SU-DHL-6 (cell line): ENCODE data around the gene RNF223.

Experiments
- CTCF ChIP-seq: fragments of 200-600 bp; sonication (generic); IDR thresholded peaks from one replicate; pipeline ENCODE4 v1.5.1; 2017; ENCODE audit warnings: antibody characterized with exemption, mild to moderate bottlenecking, low read length, moderate library complexity; ENCODE audit not compliant: insufficient read depth, poor library complexity, severe bottlenecking
- EZH2phosphoT487 ChIP-seq: fragments of 200-600 bp; sonication (generic), shearing (Covaris generic); conservative IDR thresholded peaks from 2 replicates; pipeline ENCODE4 v1.6.1; 2018; ENCODE audit warnings: mild to moderate bottlenecking, antibody characterized with exemption, low read length, moderate library complexity, mixed read lengths

GRCh38 chr1:1054971-1055370, 19.1 kb downstream of the RNF223 start:
- no peak for TF ChIP-seq CTCF
- no peak for TF ChIP-seq EZH2phosphoT487
